ENCODE measurements around the gene RPH3AL. TPM values are rescaled to one million over a fixed set of nuclear protein-coding genes. Genes with fewer than 3 reads are reported as not detected.

The RPH3AL gene
- total RNA-seq, 2 experiments from 2014 or later, result 2.4 to 2.8 TPM

DNA sequence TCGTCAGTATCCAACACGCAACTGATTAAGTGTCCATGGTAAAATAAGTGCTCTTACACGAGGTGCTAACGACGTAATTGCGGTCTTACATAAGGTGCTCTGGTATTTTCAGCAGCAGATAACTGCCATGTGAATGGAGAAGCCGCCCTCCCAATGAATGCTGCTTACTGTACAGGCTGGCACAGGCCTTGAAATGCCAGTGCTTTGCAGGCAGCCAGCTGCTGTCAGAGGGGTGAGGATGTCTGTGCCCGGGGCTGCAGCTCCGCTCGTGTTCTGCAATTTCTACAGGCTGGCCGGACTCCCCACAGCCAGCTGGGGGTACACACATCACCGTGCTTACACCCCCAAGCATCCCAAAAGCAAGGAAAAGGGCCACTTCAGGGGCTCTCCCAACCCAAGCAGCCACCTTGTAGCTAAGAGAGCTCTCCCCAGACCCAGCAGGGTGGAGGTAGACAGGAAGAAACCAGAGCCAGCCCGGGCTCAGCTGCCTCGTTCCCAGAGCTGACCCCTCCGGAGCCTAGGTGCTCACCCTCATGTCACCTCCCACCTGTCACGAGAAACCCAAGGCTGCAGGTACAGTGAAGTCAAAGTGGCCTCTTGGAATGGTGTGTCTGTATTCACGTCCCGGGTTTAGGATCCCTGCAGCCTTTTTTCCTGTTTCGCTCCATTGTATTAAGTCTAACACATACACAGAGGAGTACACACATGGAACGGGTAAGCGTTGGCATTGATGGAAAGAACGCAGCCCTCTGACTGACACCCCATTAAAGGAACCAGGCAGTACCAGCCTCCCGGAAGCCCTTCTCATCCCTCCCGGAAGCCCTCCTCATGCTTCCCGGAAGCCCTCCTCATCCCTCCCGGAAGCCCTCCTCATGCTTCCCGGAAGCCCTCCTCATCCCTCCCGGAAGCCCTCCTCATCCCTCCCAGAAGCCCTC is 27.2 kb upstream of the RPH3AL start:
- Mint-ChIP-seq H3K4me3 (peak overlapping the region; percentile 45), H3K9me3 (no peaks in the 10 kb centered on the region), H3K27me3 (no peaks in the 10 kb centered on the region), H3K4me1 (ENCODE audit: low read depth) (peaks cover 24% of the 10 kb centered on the region), H3K27ac (no peak overlapping the region), H3K36me3 (ENCODE audit: low read depth) (no peaks in the 10 kb centered on the region)
- CTCF ChIA-PET, result no interaction called here
- Histone ChIP-seq H3K27ac (ENCODE audit: low read depth in 1 of 2, low read length in 2 of 2) (no peak overlapping the region), H3K9me3 (ENCODE audit: control insufficient read depth in 1 of 2, insufficient read depth in 1 of 2, low read length in 2 of 2) (no peaks in the 10 kb centered on the region), H3K4me1 (ENCODE audit: insufficient read depth, low read length) (peaks cover under 1% of the 10 kb centered on the region), H3K4me3 (ENCODE audit: low read length) (no peak overlapping the region), H3K27me3 (ENCODE audit: control insufficient read depth in 1 of 2, insufficient read depth in 2 of 2, low read length in 2 of 2) (no peaks in the 10 kb centered on the region), H3K36me3 (ENCODE audit: insufficient read depth, low read length) (no peaks in the 10 kb centered on the region)
- DNase-seq (no peak), ATAC-seq (ENCODE audit: poor library complexity) (peak; percentile 29)
- intact Hi-C loops (cut with DNase I, micrococcal nuclease), result loop anchor here in 1 of 2 experiments (10.0 kb wide), 2 partner anchors 325 to 605 kb away; no protein-coding TSS in a partner anchor
- POLR2A ChIA-PET, result no interaction called here
- TF ChIP-seq, protein P1, sequence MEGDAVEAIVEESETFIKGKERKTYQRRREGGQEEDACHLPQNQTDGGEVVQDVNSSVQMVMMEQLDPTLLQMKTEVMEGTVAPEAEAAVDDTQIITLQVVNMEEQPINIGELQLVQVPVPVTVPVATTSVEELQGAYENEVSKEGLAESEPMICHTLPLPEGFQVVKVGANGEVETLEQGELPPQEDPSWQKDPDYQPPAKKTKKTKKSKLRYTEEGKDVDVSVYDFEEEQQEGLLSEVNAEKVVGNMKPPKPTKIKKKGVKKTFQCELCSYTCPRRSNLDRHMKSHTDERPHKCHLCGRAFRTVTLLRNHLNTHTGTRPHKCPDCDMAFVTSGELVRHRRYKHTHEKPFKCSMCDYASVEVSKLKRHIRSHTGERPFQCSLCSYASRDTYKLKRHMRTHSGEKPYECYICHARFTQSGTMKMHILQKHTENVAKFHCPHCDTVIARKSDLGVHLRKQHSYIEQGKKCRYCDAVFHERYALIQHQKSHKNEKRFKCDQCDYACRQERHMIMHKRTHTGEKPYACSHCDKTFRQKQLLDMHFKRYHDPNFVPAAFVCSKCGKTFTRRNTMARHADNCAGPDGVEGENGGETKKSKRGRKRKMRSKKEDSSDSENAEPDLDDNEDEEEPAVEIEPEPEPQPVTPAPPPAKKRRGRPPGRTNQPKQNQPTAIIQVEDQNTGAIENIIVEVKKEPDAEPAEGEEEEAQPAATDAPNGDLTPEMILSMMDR (IDR thresholded peaks at IDR 0.05), result no peak

DNA sequence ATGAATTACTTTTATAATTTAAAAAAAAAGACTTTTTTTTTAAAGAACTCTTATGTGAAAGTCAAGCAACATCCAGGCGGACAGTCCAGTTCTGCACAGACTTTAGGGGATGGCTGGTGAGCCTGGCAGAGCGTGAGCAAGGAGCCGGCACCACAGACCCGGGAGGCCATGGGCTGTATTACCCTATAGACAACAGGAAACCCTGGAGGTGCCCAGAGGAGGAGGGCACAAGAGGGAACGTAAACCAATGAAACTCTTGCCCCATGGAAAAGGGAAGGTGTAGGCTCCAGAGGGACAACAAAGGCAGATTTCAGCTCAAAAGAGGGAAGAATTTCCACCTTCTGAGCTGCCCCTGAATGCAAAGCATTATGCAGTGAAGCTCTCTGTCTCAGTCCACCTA is 25.5 kb upstream of the RPH3AL start:
- Histone ChIP-seq H3K4me3 (ENCODE audit: low read length) (no peak overlapping the region), H3K27ac (ENCODE audit: low read depth in 1 of 2, low read length in 2 of 2) (no peak overlapping the region), H3K36me3 (ENCODE audit: insufficient read depth, low read length) (no peaks in the 10 kb centered on the region), H3K4me1 (ENCODE audit: insufficient read depth, low read length) (no peaks in the 10 kb centered on the region), H3K27me3 (ENCODE audit: control insufficient read depth in 1 of 2, insufficient read depth in 2 of 2, low read length in 2 of 2) (no peaks in the 10 kb centered on the region), H3K9me3 (ENCODE audit: control insufficient read depth in 1 of 2, insufficient read depth in 1 of 2, low read length in 2 of 2) (no peaks in the 10 kb centered on the region)
- H3K27me3 Mint-ChIP-seq, result no peaks in the 10 kb centered on the region
- H3K36me3 Mint-ChIP-seq (ENCODE audit: low read depth), result no peaks in the 10 kb centered on the region
- no peak overlapping the region for H3K27ac Mint-ChIP-seq
- POLR2A ChIA-PET, result no interaction called here
- DNase-seq, result no peak
- TF ChIP-seq, protein P1 (IDR thresholded peaks at IDR 0.05), result no peak
- peaks cover 12% of the 10 kb centered on the region for H3K4me1 Mint-ChIP-seq (ENCODE audit: low read depth)
- intact Hi-C loops (cut with DNase I, micrococcal nuclease), result no loop called here
- H3K9me3 Mint-ChIP-seq, result no peaks in the 10 kb centered on the region
- no peak for ATAC-seq (ENCODE audit: poor library complexity)
- CTCF ChIA-PET, result no interaction called here
- H3K4me3 Mint-ChIP-seq, result no peak overlapping the region

DNA sequence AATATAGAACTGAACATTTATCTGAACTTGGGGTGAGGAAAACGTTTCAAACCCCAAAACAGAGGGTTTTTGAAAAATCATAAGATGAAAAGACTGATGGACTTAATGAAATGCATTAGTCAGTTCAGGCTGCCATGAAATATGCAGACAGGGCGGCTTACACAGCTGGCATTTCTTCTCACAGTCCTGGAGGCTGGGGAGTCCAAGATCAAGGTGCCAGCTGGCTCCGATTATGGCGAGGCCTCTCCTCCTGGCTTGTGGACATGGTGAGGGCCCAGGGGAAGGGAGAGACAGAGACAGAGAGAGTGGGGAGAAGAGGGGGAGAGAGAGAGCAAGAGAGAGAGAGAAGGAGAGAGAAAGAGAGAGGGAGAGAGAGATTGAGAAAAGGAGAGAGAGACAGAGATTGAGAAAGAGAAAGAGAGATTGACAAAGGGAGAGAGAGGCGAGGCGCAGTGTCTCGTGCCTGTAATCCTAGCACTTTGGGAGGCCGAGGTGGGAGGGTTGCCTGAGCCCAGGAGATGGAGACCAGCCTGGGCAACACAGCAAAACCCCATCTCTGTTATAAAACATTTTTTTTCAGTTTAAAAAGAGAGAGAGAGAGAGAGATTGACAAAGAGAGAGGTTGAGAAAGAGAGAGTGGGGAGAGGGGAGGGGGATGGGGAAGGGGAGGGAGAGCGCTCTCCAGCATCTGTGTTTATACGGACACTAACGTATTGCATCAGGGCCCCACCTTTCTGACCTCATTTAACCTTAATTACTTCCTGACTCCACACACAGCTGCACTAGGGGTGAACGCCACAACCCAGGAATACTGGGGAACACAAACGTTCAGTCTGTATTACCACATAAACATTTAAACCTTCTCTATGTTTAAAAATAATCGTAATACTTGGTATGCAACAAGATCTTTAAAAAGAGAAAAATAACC is 24.6 kb upstream of the RPH3AL start:
- no peak overlapping the region for H3K4me3 Mint-ChIP-seq
- H3K9me3 ChIP-seq (ENCODE audit: control insufficient read depth in 1 of 2, insufficient read depth in 1 of 2, low read length in 2 of 2), result no peaks in the 10 kb centered on the region
- no peak overlapping the region for H3K27ac ChIP-seq (ENCODE audit: low read depth in 1 of 2, low read length in 2 of 2)
- DNase-seq (no peak), ATAC-seq (ENCODE audit: poor library complexity) (no peak)
- H3K36me3 ChIP-seq (ENCODE audit: insufficient read depth, low read length), result no peaks in the 10 kb centered on the region
- no peaks in the 10 kb centered on the region for H3K27me3 ChIP-seq (ENCODE audit: control insufficient read depth in 1 of 2, insufficient read depth in 2 of 2, low read length in 2 of 2)
- H3K27ac Mint-ChIP-seq, result no peak overlapping the region
- ChIA-PET CTCF (no interaction called here), POLR2A (no interaction called here)
- H3K36me3 Mint-ChIP-seq (ENCODE audit: low read depth), result no peaks in the 10 kb centered on the region
- TF ChIP-seq, protein P1 (IDR thresholded peaks at IDR 0.05), result no peak
- H3K4me1 Mint-ChIP-seq (ENCODE audit: low read depth), result peaks cover 7% of the 10 kb centered on the region
- H3K27me3 Mint-ChIP-seq, result no peaks in the 10 kb centered on the region
- intact Hi-C loops (cut with DNase I, micrococcal nuclease), result no loop called here
- H3K4me1 ChIP-seq (ENCODE audit: insufficient read depth, low read length), result no peaks in the 10 kb centered on the region
- H3K9me3 Mint-ChIP-seq, result no peaks in the 10 kb centered on the region
- H3K4me3 ChIP-seq (ENCODE audit: low read length), result no peak overlapping the region
